ENCODE measurements around the gene CMTM3.

- TF ChIP-seq EP300 (IDR thresholded peaks at IDR 0.05) (no peak), CTCF (IDR thresholded peaks at IDR 0.05) (no peak)
Observed at GRCh38 chr16:66649167-66649566, 44.7 kb downstream of the CMTM3 start.

Measured in upper lobe of left lung (tissue), 4 donors.